Stimulated activated CD8-positive, alpha-beta memory T cell treated with anti-CD3 and anti-CD28 coated beads, Interleukin-4, amount 100 ng/mL, for 1 hour (primary cell): ENCODE measurements around the gene CPNE1.
"Not testable (repeated sequence)": the region's sequence is repeated elsewhere in the genome, so short reads cannot be mapped to it uniquely, and the experiment has no call there.

Source experiments
- DNase-seq, 2 donors: peaks; one replicate each; pipeline ENCODE4 v3.0.0-alpha.2; 2020; ENCODE audit warnings: low read depth in 2 of 2, low spot score in 1 of 2

Gene CPNE1

DNA sequence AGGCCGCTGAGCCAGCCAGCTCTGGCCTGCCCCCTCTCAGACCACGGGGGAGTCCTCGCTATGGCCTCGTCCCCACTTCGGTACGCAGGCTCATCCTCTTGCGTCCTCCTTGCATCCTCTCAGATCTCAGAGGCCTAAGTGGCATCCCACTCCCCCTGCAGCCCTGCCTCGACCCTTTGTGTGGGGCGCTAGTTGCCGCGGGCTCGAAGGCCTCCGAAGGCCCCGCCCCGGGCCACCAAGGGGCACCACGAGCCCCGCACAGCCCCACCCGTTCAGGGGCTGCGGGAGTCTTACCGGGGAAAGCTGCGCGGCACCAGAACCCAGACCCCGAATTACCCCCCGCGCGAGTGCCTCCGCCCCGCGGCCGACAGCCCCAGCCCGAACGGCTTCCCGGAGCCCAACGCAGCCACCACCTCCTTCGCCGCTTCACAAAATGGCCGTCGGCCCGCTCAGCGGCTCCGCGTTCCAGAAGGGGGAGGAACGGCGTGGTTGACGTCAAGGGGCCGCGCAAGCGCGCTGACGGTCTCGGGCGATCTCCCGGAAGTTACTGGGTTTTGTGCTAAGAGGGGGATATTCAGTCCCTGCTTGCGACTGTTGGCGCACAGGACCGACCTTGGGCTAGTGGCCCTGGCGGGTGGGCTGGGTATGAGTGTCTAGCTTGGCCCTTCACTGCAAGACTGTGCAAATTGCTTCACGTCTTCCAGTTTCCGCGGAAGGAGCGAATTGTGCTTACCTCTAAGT is at the start of gene CPNE1, which contains the start of gene RBM12:
Gene CPNE1, minus strand, starts transcription at position 435 of the 741 bp plus-strand sequence. CDS start 31,977 bp downstream, outside the sequence.
Gene RBM12, minus strand, starts transcription at position 435 of the 741 bp plus-strand sequence. CDS start 9,578 bp downstream, outside the sequence.
- DNase-seq: peak; percentile 80 to 86

DNA sequence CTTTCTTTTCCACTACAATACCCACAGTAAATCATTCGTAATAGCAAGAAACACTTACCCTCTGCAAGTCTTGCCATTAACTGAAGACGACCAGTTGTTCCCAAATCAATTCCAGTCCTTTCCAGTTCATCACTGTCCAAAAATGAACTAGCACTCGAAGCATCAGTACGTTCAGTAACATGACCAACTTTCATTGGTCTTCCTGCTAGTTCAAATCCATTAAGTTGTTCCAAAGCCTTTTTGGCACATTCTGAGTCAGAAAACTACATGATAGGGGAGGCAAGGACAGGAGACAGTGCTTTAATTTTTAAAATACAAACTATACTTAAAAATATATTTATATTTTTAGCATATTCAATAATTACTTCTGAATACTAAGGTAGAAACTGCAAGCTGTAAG is 49.4 kb upstream of the CPNE1 start:
- DNase-seq: no peak

DNA sequence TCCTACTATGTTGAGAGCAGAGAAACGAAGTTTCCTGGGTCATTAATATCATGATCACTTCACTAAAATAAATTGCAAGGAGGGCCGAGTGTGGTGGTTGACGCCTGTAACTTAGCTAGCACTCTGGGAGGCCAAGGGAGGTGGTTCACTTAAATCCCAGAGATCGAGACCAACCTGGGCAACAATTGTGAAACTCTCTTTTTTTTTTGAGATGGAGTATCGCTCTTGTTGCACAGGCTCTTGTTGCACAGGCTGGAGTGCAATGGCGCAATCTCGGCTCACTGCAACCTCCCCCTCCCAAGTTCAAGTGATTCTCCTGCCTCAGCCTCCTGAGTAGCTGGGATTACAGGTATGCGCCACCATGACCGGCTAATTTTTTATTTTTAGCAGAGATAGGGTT is 48.4 kb upstream of the CPNE1 start:
- DNase-seq: not testable (repeated sequence)

DNA sequence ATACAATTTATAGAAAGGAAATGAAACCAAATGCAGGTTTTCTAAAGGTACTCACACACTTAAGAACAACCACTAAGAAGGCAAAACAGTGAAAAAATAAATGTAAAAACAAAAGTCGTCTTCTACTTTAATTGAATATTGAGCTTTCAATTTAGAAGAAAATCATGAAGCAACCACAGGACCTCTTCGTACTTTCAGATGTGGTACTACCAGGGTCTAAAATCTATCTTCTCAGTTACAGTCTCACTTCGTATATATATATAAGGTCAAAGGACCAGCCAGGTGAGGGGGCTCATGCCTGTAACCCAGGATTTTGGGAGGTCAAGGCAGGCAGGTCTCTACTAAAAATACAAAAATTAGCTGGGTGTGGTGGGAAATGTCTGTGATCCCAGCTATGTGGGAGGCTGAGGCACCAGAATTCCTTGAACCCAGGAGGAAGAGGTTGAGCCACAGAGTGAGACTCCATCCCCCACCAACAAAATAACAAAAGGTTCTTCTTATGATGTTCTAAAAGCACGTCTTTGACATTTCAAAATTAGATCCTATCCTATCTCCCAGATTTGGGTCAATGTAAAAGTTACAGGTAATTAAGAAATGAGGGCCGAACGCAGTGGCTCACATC is 47.0 kb upstream of the CPNE1 start:
- no peak for DNase-seq

DNA sequence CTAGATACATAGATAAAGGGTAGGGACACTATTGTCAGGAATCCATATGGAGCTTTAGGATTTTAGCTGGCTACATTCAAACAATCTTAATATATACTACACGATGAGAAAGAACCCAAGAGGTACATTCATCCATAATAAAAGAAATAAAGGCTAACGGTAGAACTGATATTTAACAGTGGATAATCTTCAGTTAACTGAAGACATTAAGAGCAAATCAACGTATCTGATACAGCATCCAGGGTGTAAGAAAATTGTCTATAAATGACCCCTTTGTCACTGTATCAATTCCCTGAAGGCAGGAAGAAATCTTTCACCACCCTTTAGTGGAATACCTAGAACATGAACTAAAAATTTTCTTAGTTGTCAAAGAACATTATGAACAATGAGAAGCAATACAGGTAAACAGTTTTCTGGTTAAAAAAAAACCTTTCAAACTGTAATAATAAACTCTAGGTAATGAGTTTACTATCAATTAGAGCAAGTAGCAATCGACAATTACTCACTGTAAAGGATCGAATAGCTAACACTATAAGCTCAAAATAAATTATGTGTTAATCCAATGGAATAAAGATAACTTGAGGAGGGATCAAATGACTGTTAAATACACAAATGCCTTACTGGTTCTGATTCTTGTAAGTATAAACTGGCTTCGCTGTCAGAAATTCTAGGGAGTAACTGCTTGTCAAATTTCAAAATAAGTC is 46.3 kb upstream of the CPNE1 start:
- DNase-seq: no peak

DNA sequence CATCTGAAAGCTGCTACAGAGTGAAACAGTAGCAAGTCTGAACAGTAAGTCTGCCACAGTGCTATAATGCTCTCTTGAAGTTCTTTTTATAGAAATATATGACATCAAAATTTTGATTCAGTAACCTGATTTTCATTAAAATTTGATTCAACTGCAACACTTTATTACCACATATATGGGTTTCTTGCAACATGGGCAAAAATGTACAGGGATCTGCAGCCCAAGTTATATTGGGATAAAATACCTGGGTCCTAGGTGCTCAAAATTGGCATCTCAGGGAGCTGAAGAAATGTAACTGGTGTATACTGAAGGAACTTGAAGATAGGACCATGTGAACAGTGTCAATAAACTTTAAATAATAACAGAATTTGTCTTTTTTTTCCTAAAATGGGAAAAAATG is 45.3 kb upstream of the CPNE1 start:
- no peak for DNase-seq

DNA sequence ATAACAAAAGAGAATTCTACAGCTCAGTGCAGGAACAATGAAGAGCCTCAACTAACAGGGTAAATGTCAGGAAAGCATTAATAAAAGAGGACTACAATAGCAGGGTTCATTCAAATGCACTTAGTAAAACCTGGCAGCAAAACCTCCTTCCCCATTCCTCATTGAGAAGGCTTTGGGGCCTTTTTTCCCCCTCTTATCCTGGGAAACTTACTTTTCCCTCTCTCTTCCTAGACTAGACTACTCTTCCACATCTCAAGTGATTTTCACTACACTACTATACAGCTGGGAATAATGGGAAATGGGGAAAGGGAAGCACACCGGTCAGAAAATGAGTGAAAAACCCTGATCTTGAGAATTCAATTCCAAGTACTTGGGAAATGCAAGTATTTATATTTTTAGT is 44.6 kb upstream of the CPNE1 start:
- no peak for DNase-seq

DNA sequence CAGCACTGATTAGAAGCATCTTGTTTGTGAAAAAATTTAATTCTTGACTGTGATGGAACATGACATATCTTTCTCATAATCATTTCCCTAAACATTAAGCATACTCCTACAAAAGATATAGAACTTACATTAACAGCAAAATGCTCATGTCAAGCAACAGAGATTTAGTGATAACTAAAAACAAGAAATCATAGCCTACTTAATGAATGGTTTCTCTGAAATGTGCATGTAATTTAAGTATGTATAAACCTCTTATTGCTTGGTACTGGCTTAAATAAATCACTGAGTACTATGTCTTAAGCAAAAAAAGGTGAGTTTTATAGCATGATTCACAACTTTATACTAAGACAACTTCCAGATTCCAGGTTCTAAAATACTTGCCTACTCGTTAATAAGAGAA is 43.8 kb upstream of the CPNE1 start:
- no peak for DNase-seq

DNA sequence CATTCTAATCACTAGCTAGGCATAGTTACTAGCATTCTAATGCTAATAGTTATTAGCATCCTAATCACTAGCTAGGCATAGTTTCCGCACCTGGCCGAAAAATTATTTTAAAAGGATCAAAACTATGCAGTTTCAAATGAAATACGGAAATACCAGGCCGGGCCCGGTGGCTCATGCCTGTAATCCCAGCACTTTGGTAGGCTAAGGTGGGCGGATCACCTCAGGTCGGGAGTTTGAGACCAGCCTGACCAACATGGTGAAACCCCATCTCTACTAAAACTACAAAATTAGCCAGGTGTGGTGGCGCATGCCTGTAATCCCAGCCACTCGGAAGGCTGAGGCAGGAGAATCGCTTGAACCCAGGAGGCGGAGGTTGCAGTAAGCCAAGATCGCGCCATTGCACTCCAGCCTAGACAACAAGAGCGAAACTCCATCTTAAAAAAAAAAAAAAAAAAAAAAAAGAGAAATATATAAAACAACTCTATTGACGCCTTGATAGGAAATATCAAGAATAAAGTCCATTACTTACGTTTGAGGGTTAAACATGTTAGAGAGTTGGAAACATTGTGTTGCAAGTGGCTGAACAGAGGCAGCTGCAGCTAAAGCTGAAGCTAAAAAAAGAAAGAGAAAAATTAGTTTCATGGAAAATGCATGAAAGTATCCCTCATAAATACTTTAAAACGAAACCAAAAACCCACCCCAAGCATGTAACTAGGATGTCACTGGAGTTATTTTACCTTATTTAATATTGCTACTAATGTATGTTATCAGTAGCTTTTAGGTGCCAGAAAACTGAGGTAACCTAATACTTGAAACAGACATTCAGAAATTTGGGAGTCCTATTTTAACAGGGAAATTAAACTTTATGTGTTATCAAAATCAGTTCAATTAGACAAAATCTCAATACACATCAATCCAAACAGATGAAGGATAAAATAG is 42.2 kb upstream of the CPNE1 start:
- DNase-seq: not testable (repeated sequence)

DNA sequence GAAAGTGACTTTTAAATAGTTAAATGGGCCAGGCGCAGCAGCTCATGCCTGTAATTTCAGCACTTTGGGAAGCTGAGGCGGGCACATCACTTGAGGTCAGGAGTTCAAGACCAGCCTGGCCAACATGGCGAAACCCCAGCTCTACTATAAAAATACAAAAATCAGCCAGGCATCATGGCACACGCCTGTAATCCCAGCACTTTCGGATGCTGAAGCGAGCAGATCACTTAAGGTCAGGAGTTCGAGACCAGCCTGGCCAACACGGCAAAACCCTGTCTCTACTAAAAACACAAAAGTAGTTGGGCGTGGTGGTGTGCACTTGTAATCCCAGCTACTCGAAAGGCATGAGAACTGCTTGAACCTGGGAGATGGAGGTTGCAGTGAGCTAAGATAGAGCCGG is 41.2 kb upstream of the CPNE1 start:
- DNase-seq: not testable (repeated sequence)

DNA sequence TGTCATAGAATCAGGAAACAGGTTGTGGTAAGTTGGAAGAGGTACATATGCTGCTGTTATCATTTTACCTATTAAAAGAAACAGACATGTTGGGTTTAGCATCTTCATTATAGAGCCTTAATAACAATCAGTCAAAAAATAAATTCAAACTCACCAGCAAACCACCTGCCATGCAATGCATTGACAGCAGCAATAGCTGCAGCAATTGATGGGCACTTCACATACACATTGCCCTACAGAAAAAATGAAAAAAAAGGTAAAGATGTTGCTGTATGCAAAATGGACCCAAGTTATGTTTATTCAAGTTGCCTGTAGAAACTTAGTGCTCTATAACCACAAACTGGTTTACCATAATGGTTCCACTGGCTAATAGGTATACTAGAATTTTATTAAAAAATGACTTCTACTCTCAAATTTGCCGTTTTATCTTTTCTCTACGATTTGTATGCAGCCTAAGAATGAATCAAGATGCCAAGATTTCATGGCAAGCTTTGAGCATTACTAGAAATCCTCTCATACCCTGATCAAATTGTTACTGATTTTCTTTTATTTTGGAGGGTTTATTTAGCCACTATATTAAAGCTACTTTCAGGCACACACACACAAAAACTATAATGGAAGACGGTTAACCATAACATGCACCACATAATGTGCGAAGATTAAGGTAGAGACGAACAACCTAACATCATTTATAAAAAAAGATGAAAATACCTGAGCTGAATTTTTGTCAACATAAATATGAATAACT is 40.0 kb upstream of the CPNE1 start:
- no peak for DNase-seq

DNA sequence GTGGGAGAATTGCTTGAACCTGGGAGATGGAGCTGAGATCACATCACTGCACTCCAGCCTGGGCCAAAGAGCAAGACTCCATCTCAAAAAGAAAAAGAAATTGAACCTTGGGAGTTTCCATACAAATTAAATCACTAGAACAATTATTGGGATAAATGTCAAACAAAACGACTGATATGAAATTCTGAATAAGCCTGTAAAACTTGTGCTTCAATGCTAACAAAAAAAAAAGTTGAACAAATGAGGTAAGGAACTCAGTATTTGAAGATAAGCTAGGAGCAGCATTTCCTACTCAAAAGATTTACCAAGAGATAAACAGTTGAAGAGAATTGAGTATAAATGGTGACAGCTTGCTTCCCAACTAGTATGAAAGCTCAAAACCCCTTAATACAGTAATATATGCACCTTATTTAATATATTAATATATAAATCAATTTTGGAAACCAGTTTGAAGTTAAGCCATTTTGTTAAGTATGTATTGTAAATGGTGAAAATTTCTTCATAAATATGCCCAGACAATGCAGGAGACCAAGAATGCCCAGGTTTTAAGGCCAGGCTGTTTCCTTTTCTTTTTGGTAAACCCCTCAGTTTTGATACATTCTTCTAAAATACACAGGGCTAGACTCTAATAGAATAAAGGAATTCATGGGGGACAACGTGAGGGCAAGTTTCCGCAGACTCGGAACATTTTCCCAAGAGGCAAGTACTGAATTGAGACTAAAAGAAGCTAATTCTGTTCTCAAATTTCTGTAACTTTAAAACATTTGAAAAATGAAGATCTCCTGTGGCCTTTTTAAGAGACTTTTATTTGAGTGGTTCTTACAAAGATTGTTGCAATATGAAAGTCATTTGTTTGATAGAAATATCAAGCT is 38.4 kb upstream of the CPNE1 start:
- DNase-seq: no peak

DNA sequence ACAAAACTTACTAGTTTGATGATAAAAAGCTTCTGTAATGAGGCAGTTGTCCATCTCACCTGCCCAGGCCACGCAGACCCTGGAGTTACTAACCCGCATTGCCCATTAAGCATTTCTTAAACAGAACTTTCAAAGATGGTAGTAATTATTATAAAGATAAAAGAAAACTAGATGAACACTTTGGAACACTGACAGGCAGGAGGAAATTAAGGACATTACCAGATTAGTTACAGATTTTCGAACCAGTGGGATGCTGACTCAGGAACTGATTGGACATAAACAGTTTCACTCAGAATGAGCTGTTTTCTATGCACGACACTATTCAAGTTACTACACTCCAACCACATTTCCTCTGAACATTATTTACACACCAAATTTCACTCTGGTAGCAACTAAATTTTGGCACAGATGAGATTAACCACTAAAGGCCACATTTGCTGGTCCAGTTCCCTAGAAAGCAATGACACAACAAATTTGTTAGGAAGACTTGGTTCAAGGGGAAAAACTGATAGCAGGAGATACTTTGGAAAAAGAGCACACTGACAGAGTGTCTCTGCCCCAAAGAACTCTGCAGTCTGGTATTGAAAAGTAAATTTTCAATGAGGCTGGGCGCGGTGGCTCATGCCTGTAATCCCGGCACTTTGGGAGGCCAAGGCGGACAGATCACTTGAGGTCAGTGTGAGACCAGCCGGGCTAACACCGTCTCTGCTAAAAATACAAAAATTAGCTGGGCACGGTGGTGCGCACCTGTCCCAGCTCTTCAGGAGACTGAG is 37.5 kb upstream of the CPNE1 start:
- DNase-seq: no peak

DNA sequence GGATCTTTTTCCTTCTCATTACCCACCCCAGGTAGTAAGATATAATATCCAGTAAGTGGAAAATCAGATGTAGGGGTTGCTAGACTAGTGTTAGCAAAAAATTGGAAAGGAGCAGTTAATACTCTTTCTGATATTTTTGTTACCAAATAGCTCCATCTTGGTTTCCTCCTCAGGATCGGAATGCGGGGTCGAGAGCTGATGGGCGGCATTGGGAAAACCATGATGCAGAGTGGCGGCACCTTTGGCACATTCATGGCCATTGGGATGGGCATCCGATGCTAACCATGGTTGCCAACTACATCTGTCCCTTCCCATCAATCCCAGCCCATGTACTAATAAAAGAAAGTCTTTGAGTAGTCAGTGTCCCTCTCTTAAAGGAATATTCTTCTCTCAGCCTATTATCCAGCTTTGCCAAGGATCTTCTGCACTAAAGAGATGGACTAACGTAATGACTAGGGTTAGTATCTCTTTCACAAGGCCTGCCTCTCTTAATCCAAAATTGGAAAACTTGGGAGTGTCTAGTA is 36.0 kb upstream of the CPNE1 start:
- DNase-seq: no peak

DNA sequence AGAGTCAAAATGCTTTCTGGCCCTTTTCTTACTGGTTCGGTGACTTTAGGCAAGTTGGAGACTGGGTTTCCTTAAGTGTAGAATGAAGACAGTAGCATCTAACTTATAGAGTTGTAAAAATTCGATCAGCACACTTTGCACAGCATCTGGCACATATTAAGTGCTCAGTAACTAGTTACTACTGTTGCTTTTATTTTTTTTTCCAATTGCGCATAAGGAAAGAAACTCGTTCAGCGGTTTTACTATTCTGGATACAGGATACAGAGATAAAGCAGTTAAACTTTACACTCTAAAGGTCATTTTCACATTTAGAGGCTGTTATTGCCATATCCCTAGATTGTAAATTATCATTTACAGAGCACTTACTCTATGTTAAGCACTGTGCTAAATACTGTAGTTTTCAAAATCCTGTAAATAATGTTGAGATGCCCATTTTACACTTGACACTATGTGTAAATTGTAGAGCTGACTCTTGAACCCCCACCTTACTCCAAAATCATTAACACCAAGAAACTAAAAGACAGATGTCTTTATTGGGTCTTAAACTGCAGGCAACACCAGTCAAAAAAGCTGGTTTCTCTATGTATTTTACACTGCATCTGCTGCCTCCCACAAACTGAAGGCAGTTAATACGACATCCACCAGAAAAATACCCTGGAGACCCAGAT is 35.4 kb upstream of the CPNE1 start:
- no peak for DNase-seq

DNA sequence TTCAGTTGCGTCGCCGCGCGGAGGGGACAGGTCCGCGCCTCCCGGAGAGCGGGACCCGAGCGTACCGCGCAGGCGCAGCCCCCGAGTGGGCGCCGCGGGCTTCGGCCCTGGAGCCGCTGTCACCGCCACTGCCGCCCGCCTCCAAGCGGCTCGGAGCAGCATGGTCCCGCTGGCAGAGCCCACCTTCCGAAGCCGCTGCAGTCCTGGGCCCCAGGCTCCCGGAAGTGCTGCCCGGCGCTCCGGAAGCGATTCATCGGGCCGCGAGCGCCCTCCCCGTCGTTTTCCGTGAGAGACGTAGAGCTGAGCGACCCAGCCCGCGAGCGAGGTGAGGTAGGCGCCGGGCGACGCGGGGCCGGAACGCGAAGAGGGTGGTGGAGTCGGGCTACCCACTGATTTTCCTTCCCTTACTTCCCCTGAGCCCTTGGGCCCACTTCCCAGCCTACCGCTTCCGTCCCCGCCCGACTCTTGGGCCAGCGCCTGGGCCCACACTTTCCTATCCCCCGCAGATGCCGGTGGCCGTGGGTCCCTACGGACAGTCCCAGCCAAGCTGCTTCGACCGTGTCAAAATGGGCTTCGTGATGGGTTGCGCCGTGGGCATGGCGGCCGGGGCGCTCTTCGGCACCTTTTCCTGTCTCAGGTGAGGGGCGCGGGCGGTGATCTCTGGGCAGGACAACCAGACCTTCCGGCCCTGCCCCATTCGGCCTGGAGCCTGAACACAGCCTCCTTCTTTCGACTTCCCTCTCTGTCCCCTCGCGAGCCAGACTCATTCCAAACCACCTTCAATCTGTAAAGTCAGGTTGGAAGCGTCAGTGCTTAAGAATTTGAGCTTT is 34.6 kb upstream of the CPNE1 start, which contains the start of the genes NFS1 and ROMO1:
Gene NFS1, minus strand, starts transcription at position 226 of the 830 bp plus-strand sequence. Its CDS starts 64 bp downstream, at position 162.
Gene ROMO1, plus strand, starts transcription at position 279 of the 830 bp plus-strand sequence. Its CDS starts 228 bp downstream, at position 507.
- peak; percentile 60 to 71 for DNase-seq
